Measurements from ENCODE around the gene TMEM208. TPM values are rescaled to one million over a fixed set of nuclear protein-coding genes. Genes with fewer than 3 reads are reported as not detected.

TMEM208 gene
- total and polyA plus RNA-seq, 2 of the 8 experiments (the other 6 are each of a cell fraction or from before 2014, with no cell fraction given): 37.7 to 100.0 TPM

DNA sequence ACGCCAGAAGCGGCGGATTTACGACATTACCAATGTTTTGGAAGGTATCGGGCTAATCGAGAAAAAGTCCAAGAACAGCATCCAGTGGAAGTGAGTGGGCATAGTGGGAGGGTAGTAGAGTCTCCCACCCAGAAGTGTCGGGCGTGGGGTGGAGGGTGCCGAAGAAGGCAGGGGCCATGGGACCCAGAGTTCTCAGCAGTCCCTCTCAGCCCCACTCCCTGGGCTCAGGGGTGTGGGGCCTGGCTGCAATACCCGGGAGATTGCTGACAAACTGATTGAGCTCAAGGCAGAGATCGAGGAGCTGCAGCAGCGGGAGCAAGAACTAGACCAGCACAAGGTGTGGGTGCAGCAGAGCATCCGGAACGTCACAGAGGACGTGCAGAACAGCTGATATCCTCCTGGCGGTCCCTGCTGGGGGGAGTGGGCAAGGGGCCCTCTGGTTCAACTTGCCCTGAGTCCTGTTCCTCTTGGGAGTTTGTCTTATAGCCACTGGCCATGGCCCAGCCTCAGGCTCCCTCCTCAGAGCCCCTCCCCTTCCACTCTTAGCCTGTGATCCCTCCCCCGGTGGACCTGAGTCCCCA, 34.1 kb upstream of the TMEM208 start:
- FAIRE-seq: no peak
- Histone ChIP-seq H3K36me3 (ENCODE audit: control insufficient read depth in 2 of 4, insufficient read depth in 4 of 4, low read length in 3 of 4) (peaks cover 18 to 41% (median 34%) of the 10 kb centered on the region in 4 experiments), H4K20me1 (replicated peaks in 1 of 2; ENCODE audit: control insufficient read depth in 1 of 2, insufficient read depth in 2 of 2, low read length in 2 of 2) (peaks cover 5 to 26% of the 10 kb centered on the region in 2 experiments), H2BK12ac (ENCODE audit: low read depth, low read length) (no peak overlapping the region), H3K4me2 (ENCODE audit: insufficient read depth in 1 of 2, low read depth in 2 of 2, low read length in 2 of 2) (peak overlapping the region; percentile 93 to 94), H3K23ac (ENCODE audit: insufficient read length) (no peak overlapping the region), H3K27me3 (replicated peaks in 1 of 4; ENCODE audit: control insufficient read depth in 3 of 4, extremely low read depth in 1 of 4, insufficient read depth in 3 of 4, low read length in 3 of 4) (no peaks in the 10 kb centered on the region), H3K79me2 (ENCODE audit: control insufficient read depth in 1 of 2, insufficient read depth in 2 of 2, low read length in 2 of 2) (peaks cover 8 to 17% of the 10 kb centered on the region in 2 experiments), H3K18ac (ENCODE audit: extremely low read depth, low read length) (no peak overlapping the region), H3K4me3 (ENCODE audit: extremely low read depth in 1 of 4, insufficient read depth in 2 of 4, low read depth in 3 of 4, low read length in 4 of 4) (peak overlapping the region; percentile 96 to 99 (median 98)), H3K27ac (ENCODE audit: low read depth, low read length) (peak overlapping the region; percentile 41; the same call in 1 of the 2 replicates), H3K9ac (replicated peaks in 1 of 4; ENCODE audit: extremely low read depth in 1 of 4, low read depth in 3 of 4, low read length in 3 of 4) (peak overlapping the region; percentile 40 to 91 (median 78); a peak in 6 of 7 replicates), H3K23me2 (ENCODE audit: low read depth, low read length) (peaks cover 7% of the 10 kb centered on the region), H4K91ac (replicated peaks; ENCODE audit: insufficient read length, low read length) (no peak overlapping the region), H4K8ac (ENCODE audit: extremely low read depth, insufficient read depth, low read length) (peak overlapping the region; percentile 71), H2AFZ (ENCODE audit: low read length) (no peak overlapping the region), H4K5ac (ENCODE audit: insufficient read length, low read depth, low read length) (no peak overlapping the region), H2BK120ac (replicated peaks; ENCODE audit: low read depth, low read length) (no peak overlapping the region), H3K4ac (replicated peaks; ENCODE audit: insufficient read length, low read depth, low read length) (no peak overlapping the region), H3K9me3 (ENCODE audit: insufficient read depth in 2 of 2, low read depth in 1 of 2, low read length in 1 of 2) (no peaks in the 10 kb centered on the region), H3K4me1 (replicated peaks in 1 of 4; ENCODE audit: control insufficient read depth in 3 of 4, insufficient read depth in 4 of 4, low read length in 3 of 4) (peaks cover 0 to 7% (median 2%) of the 10 kb centered on the region in 4 experiments; a peak in 4 of 7 replicates), H3K79me1 (ENCODE audit: low read depth, low read length) (peaks cover 10% of the 10 kb centered on the region), H3K56ac (replicated peaks; ENCODE audit: insufficient read length, low read depth, low read length) (peak overlapping the region; percentile 47), H3K14ac (ENCODE audit: insufficient read length) (no peak overlapping the region), H2BK20ac (ENCODE audit: low read length) (no peak overlapping the region), H2BK15ac (ENCODE audit: low read length) (no peak overlapping the region), H2BK5ac (ENCODE audit: low read depth, low read length) (0 out of 2 replicates have a peak overlapping the region, but pooled peaks have one; percentile 66), H2AK5ac (ENCODE audit: low read depth, low read length) (no peak overlapping the region)
- POLR2A ChIA-PET (ENCODE audit: partially characterized antibody): interaction anchor here (0.5 to 1.4 kb wide), 7 partner anchors 16 to 450 kb away, joined by 3 to 5 read pairs (median 3); partner anchors contain the start of gene B3GNT9
- 61% methylated on average over 17 of the region's 17 CpGs; no CpG with 5 or more reads in 1 of the 2 experiments for WGBS, 2 experiments (ENCODE audit: extremely low coverage in 1 of 2, insufficient coverage in 1 of 2, insufficient read length in 1 of 2, insufficient replicate concordance in 2 of 2, low coverage in 1 of 2, low lambda C conversion rate in 2 of 2, missing lambda C conversion rate in 1 of 2)
- CTCF ChIA-PET (ENCODE audit: partially characterized antibody): interaction anchor here (0.5 to 8.7 kb wide), 12 partner anchors 10 to 869 kb away, joined by 3 to 111 read pairs (median 4); no protein-coding TSS in a partner anchor
- no peak for DNase-seq (ENCODE audit: low read depth in 1 of 2, low spot score in 2 of 2)
- TF ChIP-seq SIRT6 (IDR thresholded peaks at IDR 0.05; ENCODE audit: low read length) (no peak), TBP (IDR thresholded peaks at IDR 0.05; ENCODE audit: low read depth, low read length) (no peak), BACH1 (IDR thresholded peaks at IDR 0.05; ENCODE audit: low read length) (no peak), RXRA (IDR thresholded peaks at IDR 0.05; ENCODE audit: insufficient read depth, low read depth, low read length) (no peak), SIX5 (IDR thresholded peaks at IDR 0.05; ENCODE audit: low read depth, low read length) (no peak), BCL11A (IDR thresholded peaks at IDR 0.05; ENCODE audit: low read depth in 2 of 2, low read length in 2 of 2) (no peak), SP4 (IDR thresholded peaks at IDR 0.05; ENCODE audit: low read length) (no peak), RNF2 (IDR thresholded peaks at IDR 0.05; ENCODE audit: borderline replicate concordance, low read depth, low read length, missing control alignments, poor library complexity, severe bottlenecking) (no peak), RBBP5 (IDR thresholded peaks at IDR 0.05; ENCODE audit: borderline replicate concordance, low read depth, low read length) (no peak), KDM5A (IDR thresholded peaks at IDR 0.05; ENCODE audit: low read length) (no peak)
- TF ChIP-seq, protein P1, sequence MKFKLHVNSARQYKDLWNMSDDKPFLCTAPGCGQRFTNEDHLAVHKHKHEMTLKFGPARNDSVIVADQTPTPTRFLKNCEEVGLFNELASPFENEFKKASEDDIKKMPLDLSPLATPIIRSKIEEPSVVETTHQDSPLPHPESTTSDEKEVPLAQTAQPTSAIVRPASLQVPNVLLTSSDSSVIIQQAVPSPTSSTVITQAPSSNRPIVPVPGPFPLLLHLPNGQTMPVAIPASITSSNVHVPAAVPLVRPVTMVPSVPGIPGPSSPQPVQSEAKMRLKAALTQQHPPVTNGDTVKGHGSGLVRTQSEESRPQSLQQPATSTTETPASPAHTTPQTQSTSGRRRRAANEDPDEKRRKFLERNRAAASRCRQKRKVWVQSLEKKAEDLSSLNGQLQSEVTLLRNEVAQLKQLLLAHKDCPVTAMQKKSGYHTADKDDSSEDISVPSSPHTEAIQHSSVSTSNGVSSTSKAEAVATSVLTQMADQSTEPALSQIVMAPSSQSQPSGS (IDR thresholded peaks at IDR 0.05; ENCODE audit: low read length): no peak
